HG02759 (cell line): ENCODE measurements around the gene RAMP1.

Experiments used
- ATAC-seq: cut with Tn5 transposase; IDR thresholded peaks from one replicate; pipeline ENCODE4 v1.9.1; 2021; ENCODE audit warnings: mild to moderate bottlenecking, moderate library complexity; ENCODE audit not compliant: unreplicated experiment

The RAMP1 gene

GRCh38 chr2:237892984-237893595 lies 33.7 kb downstream of the RAMP1 start:
- no peak for ATAC-seq

DNA sequence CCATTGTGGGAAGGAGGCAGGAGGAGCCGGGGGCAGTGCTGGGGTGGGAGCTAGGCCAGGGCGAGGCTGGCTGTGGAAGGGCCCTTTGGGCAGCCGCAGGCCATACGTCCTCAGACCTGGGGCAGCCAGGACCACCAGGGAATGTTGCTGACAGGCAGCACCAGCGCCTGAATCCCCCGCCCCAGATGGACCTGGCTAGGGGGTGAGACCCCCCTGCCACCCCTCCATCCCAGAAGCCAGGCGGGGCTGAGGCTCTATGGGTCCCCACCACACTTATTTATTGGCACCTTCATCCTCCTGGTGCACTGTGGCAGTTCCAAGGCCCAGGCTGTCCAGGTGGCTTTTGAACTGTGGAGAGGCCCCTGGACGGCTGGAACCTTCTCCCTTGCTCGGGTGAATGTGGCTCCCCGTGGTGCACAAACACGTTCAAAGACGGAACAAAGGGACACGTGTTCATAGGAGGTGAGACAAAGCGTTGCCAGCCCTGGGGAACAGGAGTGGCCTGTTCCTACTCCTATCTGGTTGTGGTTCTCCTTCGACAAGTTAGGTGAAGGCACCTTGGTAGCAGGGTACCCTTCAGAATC lies 35.1 kb downstream of the RAMP1 start:
- no peak for ATAC-seq

- no peak for ATAC-seq
Observed at GRCh38 chr2:237894986-237895543, 35.6 kb downstream of the RAMP1 start.

DNA sequence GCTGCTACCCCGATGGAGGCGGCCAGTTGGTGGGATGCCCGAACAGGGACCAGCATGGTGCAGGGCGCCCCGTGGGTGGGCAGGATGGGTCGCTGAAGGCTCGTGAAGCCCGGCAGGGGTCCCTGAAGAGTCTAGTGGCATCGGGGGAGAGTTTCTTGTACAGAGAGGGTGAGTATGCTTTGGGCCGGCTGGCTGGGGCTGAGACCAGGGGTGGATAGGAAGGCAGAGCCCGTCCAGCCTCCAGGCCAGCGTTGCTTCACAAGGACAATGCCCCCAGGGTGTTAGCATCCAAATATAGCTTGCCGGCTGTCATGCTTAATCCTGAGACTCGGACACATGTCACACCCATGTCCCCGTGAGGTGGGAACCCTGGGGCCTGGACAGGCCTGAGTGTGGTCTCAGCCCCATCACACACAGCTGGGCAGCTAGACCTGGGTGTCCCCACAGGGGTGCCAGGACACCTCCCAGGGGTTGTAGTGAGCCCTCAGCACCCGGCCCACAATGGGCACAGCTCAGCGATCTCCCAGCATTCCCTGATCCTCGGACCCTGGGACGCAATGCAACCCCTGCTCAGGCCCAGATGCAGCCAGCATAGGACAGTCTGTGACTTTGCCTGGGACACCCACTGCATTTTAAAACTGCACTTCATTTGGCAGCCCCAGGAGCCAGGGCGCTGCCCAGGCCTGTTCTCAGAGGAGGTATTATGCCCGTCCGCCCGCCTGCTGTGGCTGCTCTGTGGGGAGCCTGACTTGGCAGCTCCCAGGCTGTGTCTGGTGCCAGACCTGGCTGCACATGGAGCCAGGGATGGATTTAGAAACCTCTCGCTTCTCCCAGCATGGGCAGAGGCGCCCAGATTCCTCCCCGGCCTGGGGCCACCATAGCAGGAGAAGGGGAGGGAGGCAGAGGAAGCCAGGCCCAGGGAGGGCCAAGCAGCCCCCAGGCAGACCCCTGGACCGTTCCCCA lies 36.4 kb downstream of the RAMP1 start:
- ATAC-seq = no peak

- no peak for ATAC-seq
Observed at GRCh38 chr2:237896507-237896892, 37.1 kb downstream of the RAMP1 start.

DNA sequence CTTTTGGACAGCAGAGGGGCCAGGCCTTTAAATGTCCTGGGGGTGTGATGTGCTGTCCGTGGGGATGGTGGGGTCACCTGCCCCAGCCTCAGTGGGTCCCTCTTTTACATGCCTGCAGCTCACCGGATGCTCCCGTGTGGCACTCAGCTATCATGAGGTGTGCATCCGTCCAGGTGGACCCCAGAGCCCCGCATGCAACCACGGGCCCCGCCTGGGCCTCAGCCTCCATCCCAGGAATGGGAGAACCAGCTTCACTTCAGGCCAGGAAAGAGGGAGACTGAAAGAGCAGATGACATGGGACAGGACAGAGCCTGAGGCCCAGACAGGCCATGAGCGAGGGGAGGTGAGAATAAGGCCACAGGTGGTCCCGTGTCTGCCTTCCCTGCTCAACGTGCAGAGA lies 37.5 kb downstream of the RAMP1 start:
- no peak for ATAC-seq

DNA sequence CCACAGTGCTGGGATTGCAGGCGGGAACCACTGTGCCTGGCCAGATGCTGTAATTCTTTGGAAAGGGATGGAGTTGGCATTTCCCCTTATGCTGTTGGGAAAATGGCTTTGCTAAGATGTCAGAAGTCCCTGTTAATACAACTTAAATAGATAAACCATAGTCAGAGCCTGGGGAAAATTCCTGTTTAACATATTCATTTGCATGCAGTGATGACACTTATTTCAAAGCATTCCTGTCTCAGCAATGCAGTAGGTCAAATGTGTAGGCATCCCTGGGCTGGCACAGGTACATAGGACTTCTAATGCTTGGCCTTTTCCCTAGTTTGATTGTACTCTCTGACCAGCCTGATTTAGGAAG lies 38.6 kb downstream of the RAMP1 start:
- ATAC-seq = no peak

GRCh38 chr2:237900891-237901831 lies 41.7 kb downstream of the RAMP1 start:
- ATAC-seq = no peak

- ATAC-seq = no peak
Observed at GRCh38 chr2:237901932-237902850, 42.8 kb downstream of the RAMP1 start.

DNA sequence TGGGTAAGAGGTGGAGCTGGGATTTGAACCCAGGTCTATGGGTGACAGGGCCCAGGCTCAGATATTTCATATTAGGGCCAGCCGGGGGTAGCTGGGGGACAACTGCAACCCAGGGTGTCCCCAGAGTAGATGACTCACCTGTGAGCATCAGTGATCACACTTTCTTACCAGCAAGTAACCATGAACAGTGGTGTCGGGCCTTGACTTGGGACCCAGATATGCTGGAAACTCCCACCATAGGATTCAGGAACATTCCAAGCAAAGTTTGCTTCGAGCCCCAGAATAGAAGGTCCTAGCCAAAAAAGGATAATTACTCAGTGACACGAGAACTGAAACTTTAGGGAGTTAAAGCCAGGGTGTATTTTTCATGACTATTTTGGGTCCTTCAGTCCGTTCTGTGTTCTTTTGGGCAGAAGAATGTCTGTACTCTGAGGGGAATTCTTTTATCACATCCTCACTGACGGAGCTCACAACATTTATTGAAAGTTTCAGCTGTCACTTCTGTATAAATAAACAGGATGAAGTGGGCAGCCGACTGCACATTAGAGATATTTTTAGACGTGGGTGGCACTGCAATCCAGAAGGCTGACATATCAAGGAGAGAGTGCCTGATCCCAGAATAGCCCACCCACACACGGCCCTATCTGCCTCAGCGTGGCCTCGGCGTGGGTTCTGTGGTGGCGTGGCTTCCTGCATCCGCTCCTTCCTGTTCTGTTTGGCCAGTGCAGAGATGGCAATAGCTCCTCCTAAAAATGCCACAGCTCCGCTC lies 45.6 kb downstream of the RAMP1 start:
- no peak for ATAC-seq

GRCh38 chr2:237907144-237907543 lies 47.7 kb downstream of the RAMP1 start:
- no peak for ATAC-seq

GRCh38 chr2:237909075-237909695 lies 49.8 kb downstream of the RAMP1 start:
- ATAC-seq = no peak

GRCh38 chr2:237909801-237910475 lies 50.5 kb downstream of the RAMP1 start:
- no peak for ATAC-seq

- no peak for ATAC-seq
Observed at GRCh38 chr2:237910576-237911362, 51.3 kb downstream of the RAMP1 start.

DNA sequence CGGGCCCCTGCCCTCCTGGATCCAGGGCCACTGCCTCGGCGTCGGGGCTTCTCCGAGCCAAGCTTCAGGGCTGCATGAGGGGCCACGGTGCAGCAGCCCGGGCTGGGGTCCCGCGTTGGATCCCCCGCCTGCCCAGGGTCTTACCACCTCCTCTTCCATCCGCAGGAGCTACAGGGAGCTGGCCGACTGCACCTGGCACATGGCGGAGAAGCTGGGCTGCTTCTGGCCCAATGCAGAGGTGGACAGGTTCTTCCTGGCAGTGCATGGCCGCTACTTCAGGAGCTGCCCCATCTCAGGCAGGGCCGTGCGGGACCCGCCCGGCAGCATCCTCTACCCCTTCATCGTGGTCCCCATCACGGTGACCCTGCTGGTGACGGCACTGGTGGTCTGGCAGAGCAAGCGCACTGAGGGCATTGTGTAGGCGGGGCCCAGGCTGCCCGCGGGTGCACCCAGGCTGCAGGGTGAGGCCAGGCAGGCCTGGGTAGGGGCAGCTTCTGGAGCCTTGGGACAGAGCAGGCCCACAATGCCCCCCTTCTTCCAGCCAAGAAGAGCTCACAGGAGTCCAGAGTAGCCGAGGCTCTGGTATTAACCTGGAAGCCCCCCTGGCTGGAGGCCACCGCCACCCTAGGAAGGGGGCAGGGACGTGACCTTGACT lies 52.1 kb downstream of the RAMP1 start:
- no peak for ATAC-seq
